Aorta (tissue), 5 donors: ENCODE measurements around the gene NRARP. TPM values are rescaled to one million over a fixed set of nuclear protein-coding genes. Genes with fewer than 3 reads are reported as not detected.

Source experiments
- ATAC-seq: fragments of 200-7000 bp; cut with Tn5 transposase; one replicate; pipeline ENCODE4 v1.9.1; 2022; ENCODE audit warnings: moderate library complexity; ENCODE audit not compliant: low FRiP score
- DNase-seq, 2 donors: peaks; one replicate each; pipeline ENCODE4 v3.0.0-alpha.2; 2020
- H3K27ac ChIP-seq, 2 donors: one replicate each; pipeline ENCODE4 v1.5.1; 2013; ENCODE audit warnings: low read length in 2 of 2, mild to moderate bottlenecking in 2 of 2, moderate library complexity in 2 of 2, control low read depth in 1 of 2, inconsistent platforms in 1 of 2, low read depth in 1 of 2
- H3K27me3 ChIP-seq, 2 donors: one replicate each; pipeline ENCODE4 v1.6.1; 2013; ENCODE audit warnings: control low read depth in 1 of 2, low read length in 1 of 2, mild to moderate bottlenecking in 1 of 2, moderate library complexity in 1 of 2; ENCODE audit not compliant: insufficient read depth in 2 of 2, control insufficient read depth in 1 of 2
- H3K36me3 ChIP-seq, 2 donors: one replicate each; pipeline ENCODE4 v1.6.1; 2013; ENCODE audit warnings: control low read depth in 1 of 2, low read length in 1 of 2, mild to moderate bottlenecking in 1 of 2; ENCODE audit not compliant: insufficient read depth in 2 of 2, control insufficient read depth in 1 of 2
- H3K4me1 ChIP-seq, 2 donors: one replicate each; pipeline ENCODE4 v1.6.1; 2013; ENCODE audit warnings: low read length in 2 of 2, control low read depth in 1 of 2, mild to moderate bottlenecking in 1 of 2, moderate library complexity in 1 of 2; ENCODE audit not compliant: insufficient read depth in 2 of 2, control insufficient read depth in 1 of 2
- H3K4me3 ChIP-seq, 2 donors: one replicate each; pipeline ENCODE4 v1.5.1; 2013; ENCODE audit warnings: low read length in 2 of 2, control low read depth in 1 of 2, mild to moderate bottlenecking in 1 of 2
- H3K9me3 ChIP-seq: one replicate; pipeline ENCODE4 v1.6.1; 2013; ENCODE audit warnings: mild to moderate bottlenecking, low read length; ENCODE audit not compliant: control insufficient read depth
- WGBS, 2 donors: extraction: QIAGEN DNeasy Blood & Tissue Kit; methylation state at CpG; one replicate each; pipeline ENCODE4 v1.1.7; 2013; 5-methylcytosine and 5-hydroxymethylcytosine counted together
- intact Hi-C, 2 donors: fragments of 100-400 bp; cut with DNase I; formaldehyde crosslinking; loops; one replicate each; pipeline versions ENCODE4 v1.14.2 to v1.15.0; 2022
- polyA plus RNA-seq, 2 donors: library from polyadenylated mRNA; stranded (reverse); fragments of 200-250 nt; gene quantifications; one replicate each; pipeline ENCODE4 v1.2.3, GENCODE V29; 2013
- total RNA-seq, 2 donors: library from RNA; stranded (reverse); fragmentation: NEBNext Ultra II Directional; extraction: Animal tissue kit (Norgen Biotek cat#: 25700); gene quantifications; one replicate each; pipeline ENCODE4 v1.2.1, GENCODE V29; 2021
- donor health status: healthy with polysubstance abuse.
- donor health status: Bipolar disorder and iron deficiency.
- donor health status: DM: no; HTN: no; CAD: no.
- donor health status: DM: no; HTN: no; CAD: no.
- donor health status: DM: yes; HTN: yes; CAD: no.

Gene NRARP
- total and polyA plus RNA-seq, 4 donors, result 0.50 to 26.6 (median 7.1) TPM

- ATAC-seq (peak; percentile 82), DNase-seq (peak; percentile 89 to 91)
- Histone ChIP-seq H3K27ac (peak overlapping the region in 1 of 2 donors; percentile 39), H3K9me3 (no peaks in the 10 kb centered on the region), H3K36me3 (peaks cover 0 to 3% of the 10 kb centered on the region in 2 donors), H3K4me3 (no peak overlapping the region), H3K4me1 (no peaks in the 10 kb centered on the region), H3K27me3 (no peaks in the 10 kb centered on the region)
- 28% methylated on average over 30 of the region's 30 CpGs for WGBS, 2 donors
- intact Hi-C loops, result no loop called here
Measured at GRCh38 chr9:137276473-137277328, 25.4 kb downstream of the NRARP start.

- Histone ChIP-seq H3K4me1 (no peaks in the 10 kb centered on the region), H3K27ac (no peak overlapping the region), H3K9me3 (no peaks in the 10 kb centered on the region), H3K4me3 (no peak overlapping the region), H3K27me3 (no peaks in the 10 kb centered on the region), H3K36me3 (peaks cover 0 to 3% of the 10 kb centered on the region in 2 donors)
- intact Hi-C loops, result no loop called here
- 81 to 87% methylated on average over 24 of the region's 24 CpGs for WGBS, 2 donors
- DNase-seq (peak; percentile 49 to 71), ATAC-seq (no peak)
Measured at GRCh38 chr9:137275588-137276472, 26.2 kb downstream of the NRARP start.

- ATAC-seq (no peak), DNase-seq (no peak)
- no peaks in the 10 kb centered on the region for H3K4me1 ChIP-seq
- 88 to 91% methylated on average over 10 of the region's 10 CpGs for WGBS, 2 donors
- intact Hi-C loops, result no loop called here
- peaks cover 0 to 3% of the 10 kb centered on the region in 2 donors for H3K36me3 ChIP-seq
- H3K9me3 ChIP-seq, result no peaks in the 10 kb centered on the region
- H3K27ac ChIP-seq, result no peak overlapping the region
- no peaks in the 10 kb centered on the region for H3K27me3 ChIP-seq
- H3K4me3 ChIP-seq, result no peak overlapping the region
Measured at GRCh38 chr9:137275203-137275587, 26.9 kb downstream of the NRARP start.

- H3K4me1 ChIP-seq, result peaks cover 2 to 3% of the 10 kb centered on the region in 2 donors
Measured at GRCh38 chr9:137273611-137274320, 28.3 kb downstream of the NRARP start.

GRCh38 chr9:137273095-137273490, 29.0 kb downstream of the NRARP start:
- peaks cover 2 to 4% of the 10 kb centered on the region in 2 donors for H3K4me1 ChIP-seq
- H3K36me3 ChIP-seq, result no peaks in the 10 kb centered on the region
- no peak for ATAC-seq
- intact Hi-C loops, result no loop called here
- H3K4me3 ChIP-seq, result no peak overlapping the region
- DNase-seq, result no peak
- H3K27me3 ChIP-seq, result no peaks in the 10 kb centered on the region
- H3K27ac ChIP-seq, result no peak overlapping the region
- WGBS, 2 donors, result 79 to 85% methylated on average over 13 of the region's 13 CpGs
- no peaks in the 10 kb centered on the region for H3K9me3 ChIP-seq

More at GRCh38 chr9:137273611-137274320, 28.3 kb downstream of the NRARP start:
- no peak for DNase-seq
- no peaks in the 10 kb centered on the region for H3K9me3 ChIP-seq
- no peak overlapping the region for H3K27ac ChIP-seq
- H3K36me3 ChIP-seq, result no peaks in the 10 kb centered on the region
- ATAC-seq, result no peak
- 82 to 86% methylated on average over 15 of the region's 15 CpGs for WGBS, 2 donors
- no peaks in the 10 kb centered on the region for H3K27me3 ChIP-seq
- intact Hi-C loops, result no loop called here
- H3K4me3 ChIP-seq, result no peak overlapping the region

- DNase-seq (no peak), ATAC-seq (no peak)
- WGBS, 2 donors, result 91 to 92% methylated on average over 38 to 39 of the region's 39 CpGs
- no peaks in the 10 kb centered on the region for H3K27me3 ChIP-seq
- H3K27ac ChIP-seq, result no peak overlapping the region
- H3K4me3 ChIP-seq, result no peak overlapping the region
- H3K4me1 ChIP-seq, result peaks cover 2 to 4% of the 10 kb centered on the region in 2 donors
- no peaks in the 10 kb centered on the region for H3K9me3 ChIP-seq
- intact Hi-C loops, result no loop called here
- H3K36me3 ChIP-seq, result no peaks in the 10 kb centered on the region
Measured at GRCh38 chr9:137272241-137273094, 29.6 kb downstream of the NRARP start.

- DNase-seq (no peak), ATAC-seq (no peak)
- Histone ChIP-seq H3K4me1 (peaks cover 2 to 4% of the 10 kb centered on the region in 2 donors), H3K27me3 (no peaks in the 10 kb centered on the region), H3K27ac (no peak overlapping the region), H3K36me3 (no peaks in the 10 kb centered on the region), H3K4me3 (no peak overlapping the region), H3K9me3 (no peaks in the 10 kb centered on the region)
- intact Hi-C loops, result no loop called here
- WGBS, 2 donors, result 8 to 12% methylated on average over 3 of the region's 3 CpGs
Measured at GRCh38 chr9:137271696-137272076, 30.4 kb downstream of the NRARP start.
